Right atrium auricular region (tissue), 2 donors: Measurements from ENCODE around the gene PRIMA1. TPM values are rescaled to one million over a fixed set of nuclear protein-coding genes. Genes with fewer than 3 reads are reported as not detected.

ENCODE experiments used
- DNase-seq: peaks from one replicate; pipeline ENCODE4 v3.0.0-alpha.2; 2019; ENCODE audit warnings: low spot score
- H3K27ac ChIP-seq, 2 donors: fragments of 200-600 bp; sonication (generic); 1 replicate in 1 of 2; 2 replicates in 1 of 2; pipeline ENCODE4 v1.5.1; 2016 to 2019
- H3K27me3 ChIP-seq, 2 donors: fragments of 200-600 bp; sonication (generic); one replicate each; pipeline versions ENCODE4 v1.5.1 to v1.6.0; 2017 to 2019
- H3K36me3 ChIP-seq: fragments of 200-600 bp; sonication (generic); one replicate; pipeline ENCODE4 v1.5.1; 2016
- H3K4me1 ChIP-seq, 2 donors: fragments of 200-600 bp; sonication (generic); one replicate each; pipeline versions ENCODE4 v1.5.1 to v1.6.0; 2017 to 2019
- H3K4me3 ChIP-seq, 2 donors: fragments of 200-600 bp; sonication (generic); 1 replicate in 1 of 2; 2 replicates in 1 of 2; pipeline ENCODE4 v1.5.1; 2017 to 2019; ENCODE audit warnings: mild to moderate bottlenecking in 1 of 2, moderate library complexity in 1 of 2
- H3K9me3 ChIP-seq, 2 donors: fragments of 200-600 bp; sonication (generic); one replicate each; pipeline ENCODE4 v1.5.1; 2019
- CTCF ChIP-seq, 2 donors: fragments of 200-600 bp; sonication (generic); IDR thresholded peaks; one replicate each; pipeline ENCODE4 v1.5.1; 2019; ENCODE audit warnings: antibody characterized with exemption in 2 of 2
- total RNA-seq, 2 donors: library from RNA; depleted of rRNA; stranded (reverse); fragments of >200 nt; gene quantifications; one replicate each; pipeline ENCODE4 v1.1.0, GENCODE V29; 2016

PRIMA1 gene
- total RNA-seq, 2 donors from 2014 or later, result 2.2 to 4.1 TPM

- Histone ChIP-seq H3K4me3 (no peak overlapping the region), H3K36me3 (no peaks in the 10 kb centered on the region), H3K27me3 (no peaks in the 10 kb centered on the region), H3K4me1 (no peaks in the 10 kb centered on the region), H3K9me3 (no peaks in the 10 kb centered on the region), H3K27ac (no peak overlapping the region)
- no peak for TF ChIP-seq CTCF (IDR thresholded peaks at IDR 0.05)
- no peak for DNase-seq
Measured at GRCh38 chr14:93829839-93830481, 41.7 kb upstream of the PRIMA1 start.

GRCh38 chr14:93825235-93825553 lies 36.9 kb upstream of the PRIMA1 start:
- Histone ChIP-seq H3K9me3 (no peaks in the 10 kb centered on the region), H3K4me1 (no peaks in the 10 kb centered on the region), H3K4me3 (no peak overlapping the region), H3K36me3 (no peaks in the 10 kb centered on the region), H3K27me3 (peaks cover 0 to 8% of the 10 kb centered on the region in 2 donors), H3K27ac (no peak overlapping the region)
- no peak for TF ChIP-seq CTCF (IDR thresholded peaks at IDR 0.05)
- no peak for DNase-seq

- no peaks in the 10 kb centered on the region for H3K36me3 ChIP-seq
- TF ChIP-seq CTCF (IDR thresholded peaks at IDR 0.05), result no peak
- DNase-seq, result no peak
- H3K27me3 ChIP-seq, result peaks cover 0 to 8% of the 10 kb centered on the region in 2 donors
- no peak overlapping the region for H3K27ac ChIP-seq
- H3K4me3 ChIP-seq, result no peak overlapping the region
- H3K9me3 ChIP-seq, result no peaks in the 10 kb centered on the region
- no peaks in the 10 kb centered on the region for H3K4me1 ChIP-seq
Measured at GRCh38 chr14:93824518-93825234, 36.4 kb upstream of the PRIMA1 start.

- no peak for DNase-seq
- Histone ChIP-seq H3K27ac (no peak overlapping the region), H3K27me3 (peaks cover 0 to 8% of the 10 kb centered on the region in 2 donors), H3K9me3 (no peaks in the 10 kb centered on the region), H3K36me3 (no peaks in the 10 kb centered on the region), H3K4me1 (no peaks in the 10 kb centered on the region), H3K4me3 (no peak overlapping the region)
- no peak for TF ChIP-seq CTCF (IDR thresholded peaks at IDR 0.05)
Measured at GRCh38 chr14:93824076-93824475, 35.8 kb upstream of the PRIMA1 start.

- Histone ChIP-seq H3K36me3 (no peaks in the 10 kb centered on the region), H3K27me3 (peaks cover 0 to 8% of the 10 kb centered on the region in 2 donors), H3K27ac (no peak overlapping the region), H3K4me1 (no peaks in the 10 kb centered on the region), H3K4me3 (no peak overlapping the region), H3K9me3 (no peaks in the 10 kb centered on the region)
- TF ChIP-seq CTCF (IDR thresholded peaks at IDR 0.05), result no peak
- no peak for DNase-seq
Measured at GRCh38 chr14:93821051-93821450, 32.8 kb upstream of the PRIMA1 start.
